Stimulated activated CD4-positive, alpha-beta T cell treated with anti-CD3 and anti-CD28 coated beads, Interleukin-15, amount 100 ng/mL, for 1 hour (primary cell): Measurements from ENCODE around the gene LILRB4.
"Not testable (repeated sequence)": the region's sequence is repeated elsewhere in the genome, so short reads cannot be mapped to it uniquely, and the experiment has no call there.

Source experiments
- DNase-seq, 2 donors: peaks; one replicate each; pipeline ENCODE4 v3.0.0-alpha.2; 2020; ENCODE audit warnings: low read depth in 1 of 2, low spot score in 1 of 2

The LILRB4 gene

GRCh38 chr19:54662730-54663129 lies at the start of gene LILRB4:
TSS of gene LILRB4 (plus strand) at chr19:54662985. CDS start at chr19:54663034, 49 bp downstream.
- no peak for DNase-seq

- DNase-seq, result no peak
Measured at GRCh38 chr19:54614726-54615125, 48.1 kb upstream of the LILRB4 start.

- DNase-seq, result no peak
Measured at GRCh38 chr19:54616057-54616456, 46.7 kb upstream of the LILRB4 start.

GRCh38 chr19:54616821-54617560 lies 45.8 kb upstream of the LILRB4 start:
- no peak for DNase-seq

GRCh38 chr19:54620464-54620863 lies 42.3 kb upstream of the LILRB4 start:
- no peak for DNase-seq

- DNase-seq, result no peak
Measured at GRCh38 chr19:54622431-54622830, 40.4 kb upstream of the LILRB4 start.

- DNase-seq, result not testable (repeated sequence)
Measured at GRCh38 chr19:54624234-54624633, 38.6 kb upstream of the LILRB4 start.

GRCh38 chr19:54624934-54625730 lies 37.7 kb upstream of the LILRB4 start:
- not testable (repeated sequence) for DNase-seq

GRCh38 chr19:54626757-54627156 lies 36.0 kb upstream of the LILRB4 start:
- DNase-seq, result no peak

- not testable (repeated sequence) for DNase-seq
Measured at GRCh38 chr19:54627912-54628311, 34.9 kb upstream of the LILRB4 start.

- not testable (repeated sequence) for DNase-seq
Measured at GRCh38 chr19:54630262-54630661, 32.5 kb upstream of the LILRB4 start, which contains the start of gene LILRB1. TSS of gene LILRB1 (plus strand) at chr19:54630484. CDS start at chr19:54631074, 590 bp downstream.

GRCh38 chr19:54630782-54631181 lies 32.0 kb upstream of the LILRB4 start:
- DNase-seq, result no peak

- not testable (repeated sequence) for DNase-seq
Measured at GRCh38 chr19:54631489-54632337, 31.1 kb upstream of the LILRB4 start.

- DNase-seq, result not testable (repeated sequence)
Measured at GRCh38 chr19:54632517-54632916, 30.3 kb upstream of the LILRB4 start.

GRCh38 chr19:54633401-54633800 lies 29.4 kb upstream of the LILRB4 start:
- no peak for DNase-seq

- DNase-seq, result not testable (repeated sequence)
Measured at GRCh38 chr19:54636081-54636480, 26.7 kb upstream of the LILRB4 start.

GRCh38 chr19:54638683-54639082 lies 24.1 kb upstream of the LILRB4 start:
- no peak for DNase-seq

GRCh38 chr19:54642953-54643352 lies 19.8 kb upstream of the LILRB4 start:
- DNase-seq, result not testable (repeated sequence)

GRCh38 chr19:54643583-54643982 lies 19.2 kb upstream of the LILRB4 start:
- not testable (repeated sequence) for DNase-seq

GRCh38 chr19:54644056-54644455 lies 18.7 kb upstream of the LILRB4 start:
- no peak for DNase-seq

GRCh38 chr19:54646331-54646841 lies 16.4 kb upstream of the LILRB4 start:
- no peak for DNase-seq
